K562 (cell line): ENCODE results near the gene TTC31. TPM values are rescaled to one million over a fixed set of nuclear protein-coding genes. Genes with fewer than 3 reads are reported as not detected.

Experiments used
- ATAC-seq: fragments of 200-7000 bp; cut with Tn5 transposase; 3 replicates; pipeline ENCODE4 v1.9.1; 2020; ENCODE audit warnings: moderate library complexity
- BruUV-seq: library from RNA; stranded (reverse); fragments of 400-500 nt; replicated peaks from 2 replicates; lab custom pipeline; 2021; lab: Mats Ljungman, UMichigan
- CTCF ChIA-PET: fragments of 300-600 bp; formaldehyde crosslinking; extraction: SDS; loops from one replicate; lab custom pipeline; 2021; ENCODE audit warnings: low intra/inter-chr PET ratio; lab: Yijun Ruan, JAX
- POLR2A ChIA-PET: fragments of 300-600, 350-650 bp; sonication (Branson Sonifier 250); formaldehyde crosslinking; extraction: SDS; loops from one replicate; lab custom pipeline; 2021; ENCODE audit warnings: antibody characterized with exemption, inconsistent platforms; lab: Yijun Ruan, JAX
- DNase-seq, 4 experiments: peaks; one replicate each; pipeline versions ENCODE4 v3.0.0 to v3.0.0-alpha.2; 2011 to 2018; ENCODE audit warnings: low spot score in 3 of 4, mixed read lengths in 3 of 4; ENCODE audit errors: extremely low read depth in 1 of 4
- FAIRE-seq: peaks from 2 replicates; lab custom pipeline; 2011; peaks lifted over from hg19 to GRCh38; lab: Jason Lieb, UNC
- H2AFZ ChIP-seq: 2 replicates; pipeline ENCODE4 v1.6.0; 2011; ENCODE audit warnings: low read depth, low read length, control low read depth, inconsistent platforms
- H3K27ac ChIP-seq: fragments of 200-600 bp; 3 replicates; pipeline ENCODE4 v1.8.0; 2011; ENCODE audit warnings: low read depth, mild to moderate bottlenecking, control low read depth, inconsistent platforms, low read length, moderate library complexity, mixed read lengths; ENCODE audit errors: extremely low read depth
- H3K27me3 ChIP-seq, 2 experiments: fragments of 300-600 bp in 1 of 2; 2 replicates in 1 of 2; 3 replicates in 1 of 2; pipeline versions ENCODE4 v1.6.0 to v1.8.0; 2011; ENCODE audit warnings: inconsistent platforms in 2 of 2, low read length in 2 of 2, mild to moderate bottlenecking in 1 of 2, mixed read lengths in 1 of 2, moderate library complexity in 1 of 2; ENCODE audit not compliant: control insufficient read depth in 2 of 2, insufficient read depth in 2 of 2
- H3K36me3 ChIP-seq: fragments of 300-600 bp; 3 replicates; pipeline ENCODE4 v1.8.0; 2011; ENCODE audit warnings: mild to moderate bottlenecking, low read length, inconsistent platforms; ENCODE audit not compliant: control insufficient read depth, insufficient read depth
- H3K4me1 ChIP-seq, 2 experiments: fragments of 200-600 bp in 1 of 2; replicated peaks in 1 of 2; 2 replicates in 1 of 2; 3 replicates in 1 of 2; pipeline versions ENCODE4 v1.5.1 to v1.8.0; 2011; ENCODE audit warnings: inconsistent platforms in 2 of 2, low read length in 2 of 2, mild to moderate bottlenecking in 1 of 2, mixed read lengths in 1 of 2, moderate library complexity in 1 of 2; ENCODE audit not compliant: control insufficient read depth in 2 of 2, insufficient read depth in 2 of 2
- H3K4me2 ChIP-seq: 2 replicates; pipeline ENCODE4 v1.6.1; 2011; ENCODE audit warnings: low read length, control low read depth, inconsistent platforms, mixed read lengths; ENCODE audit not compliant: insufficient read depth
- H3K4me3 ChIP-seq: fragments of 200-600 bp; sonication (generic), shearing (Covaris generic); 2 replicates; pipeline ENCODE4 v1.5.1; 2016; ENCODE audit warnings: control low read depth, inconsistent platforms
- H3K79me2 ChIP-seq: fragments of 200-600 bp; 3 replicates; pipeline ENCODE4 v1.8.0; 2011; ENCODE audit warnings: low read length, inconsistent platforms; ENCODE audit not compliant: control insufficient read depth, insufficient read depth
- H3K9ac ChIP-seq, 2 experiments: 2 replicates each; pipeline versions ENCODE4 v1.6.0 to v1.6.1; 2011; ENCODE audit warnings: low read depth in 2 of 2, low read length in 2 of 2, control low read depth in 1 of 2, inconsistent platforms in 1 of 2, mild to moderate bottlenecking in 1 of 2, mixed read lengths in 1 of 2; ENCODE audit not compliant: insufficient read depth in 1 of 2
- H3K9me1 ChIP-seq: one replicate; pipeline ENCODE4 v1.6.0; 2011; ENCODE audit warnings: inconsistent platforms, mild to moderate bottlenecking, low read length, moderate library complexity; ENCODE audit not compliant: control insufficient read depth, insufficient read depth
- H3K9me3 ChIP-seq: replicated peaks from 2 replicates; pipeline ENCODE4 v1.5.1; 2011; ENCODE audit warnings: low read depth, low read length, inconsistent platforms; ENCODE audit not compliant: control insufficient read depth, insufficient read depth
- H4K20me1 ChIP-seq: replicated peaks from 2 replicates; pipeline ENCODE4 v1.6.1; 2011; ENCODE audit warnings: low read length, inconsistent platforms, mixed read lengths; ENCODE audit not compliant: control insufficient read depth, insufficient read depth
- ATF4 ChIP-seq: fragments of 450-650 bp; formaldehyde crosslinking; IDR thresholded peaks from 2 replicates; pipeline ENCODE4 v1.4.0; 2022; ENCODE audit warnings: mild to moderate bottlenecking, moderate library complexity
- CEBPB ChIP-seq: fragments of 450-650 bp; IDR thresholded peaks from 2 replicates; pipeline ENCODE4 v1.6.1; 2016; ENCODE audit warnings: missing genetic modification characterization, missing compliant biosample characterization
- CLOCK ChIP-seq: fragments of 250-450 bp; sonication (Bioruptor Pico); IDR thresholded peaks from 2 replicates; pipeline ENCODE4 v1.4.0; 2020; ENCODE audit warnings: mild to moderate bottlenecking, moderate library complexity, borderline replicate concordance
- ELF2 ChIP-seq: fragments of 250-450 bp; sonication (Bioruptor Pico); IDR thresholded peaks from 2 replicates; pipeline ENCODE4 v1.5.0; 2021; ENCODE audit warnings: mild to moderate bottlenecking
- FOXK1 ChIP-seq: sonication (generic); formaldehyde crosslinking; IDR thresholded peaks from 2 replicates; pipeline ENCODE4 v1.8.0; 2022; ENCODE audit warnings: missing genetic modification reagents, mild to moderate bottlenecking, borderline replicate concordance
- HIVEP1 ChIP-seq: fragments of 250-450 bp; sonication (Bioruptor Pico); IDR thresholded peaks from 2 replicates; pipeline ENCODE4 v1.4.0; 2020; ENCODE audit warnings: mild to moderate bottlenecking
- RBM25 ChIP-seq: fragments of 200-400 bp; formaldehyde crosslinking; IDR thresholded peaks from 2 replicates; pipeline ENCODE4 v1.6.1; 2018; ENCODE audit warnings: low read length, low read depth, moderate library complexity; ENCODE audit not compliant: severe bottlenecking
- RBM34 ChIP-seq: fragments of 200-400 bp; formaldehyde crosslinking; IDR thresholded peaks from 2 replicates; pipeline ENCODE4 v1.6.1; 2018; ENCODE audit warnings: low read length, borderline replicate concordance; ENCODE audit not compliant: insufficient read depth
- SMARCC2 ChIP-seq: fragments of 450-650 bp; IDR thresholded peaks from 2 replicates; pipeline ENCODE4 v1.6.1; 2017; ENCODE audit warnings: antibody characterized with exemption, moderate library complexity, mild to moderate bottlenecking, low read depth
- SPI1 ChIP-seq: IDR thresholded peaks from 2 replicates; pipeline ENCODE4 v1.6.1; 2011; ENCODE audit warnings: low read depth, low read length, control low read depth, borderline replicate concordance
- THAP12 ChIP-seq: fragments of 250-450 bp; sonication (Bioruptor Pico); IDR thresholded peaks from 2 replicates; pipeline ENCODE4 v1.9.0; 2021; ENCODE audit warnings: mild to moderate bottlenecking, inconsistent platforms
- ZFP1 ChIP-seq: fragments of 450-650 bp; formaldehyde crosslinking; IDR thresholded peaks from 2 replicates; pipeline ENCODE4 v1.4.0; 2020; ENCODE audit warnings: mild to moderate bottlenecking, mixed read lengths
- ZFP36 ChIP-seq: fragments of 150-350 bp; IDR thresholded peaks from 2 replicates; pipeline ENCODE4 v1.6.1; 2018; ENCODE audit warnings: low read length, low read depth; ENCODE audit not compliant: partially characterized antibody
- ZNF133 ChIP-seq: fragments of 250-450 bp; sonication (Bioruptor Pico); IDR thresholded peaks from 2 replicates; pipeline ENCODE4 v1.4.0; 2020; ENCODE audit warnings: mild to moderate bottlenecking
- ZNF347 ChIP-seq: fragments of 450-650 bp; formaldehyde crosslinking; IDR thresholded peaks from 2 replicates; pipeline ENCODE4 v1.4.0; 2020; ENCODE audit warnings: low read depth, mild to moderate bottlenecking, moderate library complexity
- ZNF830 ChIP-seq: fragments of 250-450 bp; sonication (Bioruptor Pico); IDR thresholded peaks from 2 replicates; pipeline ENCODE4 v1.5.0; 2021; ENCODE audit warnings: mild to moderate bottlenecking
- whole genome bisulfite sequencing: fragments of 100-300 bp; shearing (Covaris generic); methylation state at CpG from one replicate; pipeline ENCODE4 v1.1.6; 2016; ENCODE audit warnings: low coverage, mixed read lengths; ENCODE audit not compliant: insufficient coverage; ENCODE audit errors: missing lambda C conversion rate; 5-methylcytosine and 5-hydroxymethylcytosine counted together
- in situ Hi-C: fragments of 300-500 bp; cut with MboI; formaldehyde crosslinking; loops from 4 replicates; pipeline ENCODE4 v1.15.0; 2018; ENCODE audit warnings: inconsistent platforms, mixed read lengths
- intact Hi-C: fragments of 100-400 bp; cut with micrococcal nuclease; formaldehyde crosslinking; loops from 2 replicates; pipeline ENCODE4 v1.14.2; 2022
- polyA plus RNA-seq, 8 experiments: library from polyadenylated mRNA; depleted of rRNA in 4 of 8; stranded (reverse) in 5 of 8; unstranded in 3 of 8; fragments of >200 nt; fragmentation: Nextera tagmentation in 2 of 8; fragmentation: Illumina TruSeq in 1 of 8; extraction: Ambion mirVana in 2 of 8; extraction: Trizol in 1 of 8; gene quantifications; 2 replicates each; pipeline versions ENCODE4 v1.2.1 to v1.2.3, GENCODE V29; 2011 to 2014; ENCODE audit warnings: inconsistent platforms in 1 of 8, missing spikeins in 1 of 8
- total RNA-seq, 7 experiments: library from RNA; depleted of rRNA in 6 of 7; stranded (reverse); fragments of >200 nt in 6 of 7; fragmentation: Illumina TruSeq in 2 of 7; extraction: Trizol in 2 of 7; gene quantifications; 2 replicates each; pipeline versions ENCODE4 v1.2.1 to v1.2.3, GENCODE V29; 2011 to 2021; ENCODE audit warnings: low replicate concordance in 1 of 7

Gene TTC31
- total and polyA plus RNA-seq, 9 of the 15 experiments (the other 6 are each of a cell fraction or from before 2014, with no cell fraction given), result 4.7 to 30.5 (median 15.9) TPM

DNA sequence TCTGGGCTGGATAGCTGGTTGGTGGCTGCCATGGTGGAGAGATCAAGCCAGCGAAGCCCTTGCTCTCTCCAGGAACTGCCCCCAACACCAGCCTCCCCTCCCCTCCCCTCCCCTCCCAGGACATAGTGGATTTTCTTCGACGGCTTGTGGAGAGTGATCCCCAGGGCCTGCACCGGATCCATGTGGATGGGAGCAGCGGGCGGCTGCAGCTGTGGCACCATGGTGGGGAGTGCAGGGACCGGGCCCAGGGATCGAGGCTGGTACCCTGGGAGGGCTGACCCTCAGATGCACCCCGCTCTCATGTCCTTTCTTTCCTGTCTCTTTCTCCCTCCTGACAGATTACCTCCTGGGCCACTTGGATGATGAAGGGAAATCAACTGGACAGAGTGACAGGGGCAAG, 7.0 kb downstream of the TTC31 start:
- no TSS peak for BruUV-seq
- peak overlapping the region in 1 of 2 experiments; percentile 52; a peak in 1 of 4 replicates for H3K9ac ChIP-seq
- H3K9me1 ChIP-seq, result no peaks in the 10 kb centered on the region
- H3K36me3 ChIP-seq, result peaks cover 63% of the 10 kb centered on the region; the same call in 2 of the 3 replicates
- 90% methylated on average over 8 of the region's 9 CpGs for WGBS
- peaks cover 4 to 6% of the 10 kb centered on the region in 2 experiments; a peak in 4 of 5 replicates for H3K4me1 ChIP-seq
- no peak for ATAC-seq
- no peak for FAIRE-seq
- intact Hi-C loops (no loop called here), in situ Hi-C loops (loop anchor here (5.0 kb wide), 1 partner anchor 82 kb away; no protein-coding TSS in a partner anchor)
- POLR2A ChIA-PET, result interaction anchor here (1.2 to 2.4 kb wide), 3 partner anchors 9 to 14 kb away, joined by 5 to 13 read pairs (median 6); no protein-coding TSS in a partner anchor
- no peak overlapping the region for H2AFZ ChIP-seq
- DNase-seq, result no peak
- TF ChIP-seq ELF2 (CRISPR knock-in tag) (no peak), RBM34 (no peak), RBM25 (no peak), ZNF133 (CRISPR knock-in tag) (no peak), THAP12 (no peak), ZNF347 (no peak), ZNF830 (CRISPR knock-in tag) (no peak), FOXK1 (CRISPR knock-in tag) (no peak), HIVEP1 (CRISPR knock-in tag) (no peak), CLOCK (CRISPR knock-in tag) (no peak), SMARCC2 (no peak), ATF4 (CRISPR knock-in tag) (no peak), ZFP1 (CRISPR knock-in tag) (no peak), ZFP36 (no peak), CEBPB (tag) (no peak), SPI1 (no peak)
- CTCF ChIA-PET, result no interaction called here
- no peaks in the 10 kb centered on the region for H3K27me3 ChIP-seq
- H3K9me3 ChIP-seq, result no peaks in the 10 kb centered on the region
- no peaks in the 10 kb centered on the region for H4K20me1 ChIP-seq
- H3K27ac ChIP-seq, result no peak overlapping the region
- no peak overlapping the region for H3K4me3 ChIP-seq
- H3K4me2 ChIP-seq, result no peak overlapping the region
- H3K79me2 ChIP-seq, result no peaks in the 10 kb centered on the region
